ENCODE measurements around the gene PHB1.

Gene PHB1

GRCh38 chr17:49363251-49363650 is 51.4 kb downstream of the PHB1 start:
- Mint-ChIP-seq H3K4me3 (no peak overlapping the region), H3K36me3 (ENCODE audit: low read depth) (no peaks in the 10 kb centered on the region), H3K27me3 (peaks cover 2% of the 10 kb centered on the region), H3K4me1 (peaks cover 41% of the 10 kb centered on the region), H3K27ac (no peak overlapping the region), H3K9me3 (no peaks in the 10 kb centered on the region)
- DNase-seq (no peak), ATAC-seq (no peak)

DNA sequence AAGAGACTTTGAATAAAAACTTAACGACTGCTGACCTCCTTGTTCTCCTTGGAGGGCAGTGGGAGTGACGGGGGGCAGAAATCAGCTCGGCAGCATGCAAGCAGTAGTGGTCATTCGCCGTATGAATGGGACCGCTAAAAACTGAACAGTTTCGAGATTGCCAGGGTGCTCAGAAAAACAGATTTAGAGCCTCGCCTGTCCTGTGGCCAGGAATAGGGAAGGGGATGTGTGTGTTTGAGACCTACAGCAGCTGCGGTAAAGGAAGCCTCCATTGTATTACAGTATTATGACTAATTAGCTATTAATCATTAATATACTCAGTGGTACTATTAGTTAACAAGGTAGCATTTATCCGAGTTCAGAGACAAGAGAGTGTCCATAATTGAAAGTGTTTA is 52.0 kb downstream of the PHB1 start:
- no peaks in the 10 kb centered on the region for H3K9me3 Mint-ChIP-seq
- peak overlapping the region; percentile 79 for H3K4me3 Mint-ChIP-seq
- ATAC-seq (no peak), DNase-seq (no peak)
- no peaks in the 10 kb centered on the region for H3K36me3 Mint-ChIP-seq (ENCODE audit: low read depth)
- peak overlapping the region; percentile 47 for H3K27ac Mint-ChIP-seq
- H3K4me1 Mint-ChIP-seq: peaks cover 46% of the 10 kb centered on the region
- H3K27me3 Mint-ChIP-seq: peaks cover 2% of the 10 kb centered on the region

DNA sequence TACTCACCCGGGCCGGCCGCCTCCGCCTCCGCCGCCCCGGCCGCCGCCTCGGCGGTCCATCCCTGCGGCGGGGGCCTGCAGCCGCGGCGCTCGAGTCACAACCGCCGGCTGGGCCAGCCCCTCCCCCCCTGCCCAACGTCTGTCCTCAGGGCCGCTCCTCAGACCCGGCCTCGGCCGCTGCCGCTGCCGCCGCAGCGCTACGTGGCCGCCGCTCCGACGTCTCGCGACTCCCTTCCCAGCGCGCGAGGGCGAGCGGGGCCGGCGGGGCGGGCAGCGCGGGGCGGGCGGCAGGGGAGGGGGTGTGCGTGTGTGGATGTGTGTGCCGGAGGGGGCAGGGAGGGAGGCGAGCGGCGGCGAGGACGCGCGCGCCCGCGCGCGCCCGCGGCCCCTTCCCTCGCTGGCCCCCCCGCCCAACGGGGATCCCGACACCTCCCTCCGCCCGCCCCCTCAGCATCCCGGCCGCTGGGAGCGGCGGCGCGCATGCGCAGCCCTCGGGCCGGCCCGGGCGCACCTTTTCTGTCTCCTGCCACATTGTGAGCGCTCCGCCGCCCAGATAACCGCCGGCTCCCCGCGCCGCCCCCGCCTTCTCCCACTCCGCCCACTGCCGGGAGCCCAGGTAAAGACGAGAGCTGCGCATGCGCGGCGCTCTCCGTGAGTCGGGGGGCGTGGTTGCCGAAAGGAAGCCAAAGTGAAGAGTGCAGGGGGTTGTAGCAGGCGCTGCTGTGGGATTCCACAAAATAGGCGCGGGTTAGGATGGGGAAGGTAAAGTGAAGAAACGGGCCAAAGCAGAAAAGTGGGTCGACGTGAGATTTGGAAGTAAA is 52.6 kb downstream of the PHB1 start, which contains the start of gene ZNF652:
Gene ZNF652, minus strand, starts transcription at position 349 of the 821 bp plus-strand sequence. CDS start 44,525 bp downstream, outside the sequence.
- H3K9me3 Mint-ChIP-seq: no peaks in the 10 kb centered on the region
- peaks cover 2% of the 10 kb centered on the region for H3K27me3 Mint-ChIP-seq
- DNase-seq: peak; percentile 89
- peak within 1 kb of the TSS; percentile 92 for H3K4me3 Mint-ChIP-seq
- peaks cover 51% of the 10 kb centered on the region for H3K4me1 Mint-ChIP-seq
- H3K27ac Mint-ChIP-seq: peak within 1 kb of the TSS; percentile 93
- ATAC-seq: peak; percentile 45
- H3K36me3 Mint-ChIP-seq (ENCODE audit: low read depth): no peaks in the 10 kb centered on the region

- peaks cover 55% of the 10 kb centered on the region for H3K4me1 Mint-ChIP-seq
- peak overlapping the region; percentile 93 for H3K27ac Mint-ChIP-seq
- peaks cover 2% of the 10 kb centered on the region for H3K27me3 Mint-ChIP-seq
- ATAC-seq (peak; percentile 65), DNase-seq (peak; percentile 66)
- H3K4me3 Mint-ChIP-seq: peak overlapping the region; percentile 92
- H3K36me3 Mint-ChIP-seq (ENCODE audit: low read depth): no peaks in the 10 kb centered on the region
- no peaks in the 10 kb centered on the region for H3K9me3 Mint-ChIP-seq
Measured at GRCh38 chr17:49361129-49361901, 53.4 kb downstream of the PHB1 start.

DNA sequence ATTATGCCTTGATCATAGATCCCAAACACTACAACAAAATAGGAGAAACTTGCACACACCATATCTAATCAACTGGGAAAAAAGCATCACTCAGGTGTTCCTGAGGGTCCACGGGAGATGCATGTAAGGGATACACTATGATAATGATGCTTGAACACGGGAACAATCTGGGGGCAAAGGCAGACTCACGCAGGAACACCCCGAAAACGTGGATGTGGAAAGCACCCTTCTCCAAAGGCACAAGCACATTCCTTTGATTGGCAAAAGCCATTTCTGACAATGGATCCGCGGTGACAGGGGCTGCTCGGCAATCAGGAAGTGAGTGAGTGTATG is 53.9 kb downstream of the PHB1 start:
- Mint-ChIP-seq H3K4me3 (peak overlapping the region; percentile 92), H3K9me3 (no peaks in the 10 kb centered on the region), H3K27ac (peak overlapping the region; percentile 93), H3K27me3 (peaks cover 2% of the 10 kb centered on the region), H3K4me1 (peaks cover 56% of the 10 kb centered on the region), H3K36me3 (ENCODE audit: low read depth) (no peaks in the 10 kb centered on the region)
- ATAC-seq (no peak), DNase-seq (no peak)

GRCh38 chr17:49359990-49360795 is 54.5 kb downstream of the PHB1 start:
- Mint-ChIP-seq H3K36me3 (ENCODE audit: low read depth) (no peaks in the 10 kb centered on the region), H3K4me3 (peak overlapping the region; percentile 92), H3K27ac (peak overlapping the region; percentile 93), H3K9me3 (no peaks in the 10 kb centered on the region), H3K27me3 (peaks cover 2% of the 10 kb centered on the region), H3K4me1 (peaks cover 50% of the 10 kb centered on the region)
- DNase-seq (no peak), ATAC-seq (no peak)

DNA sequence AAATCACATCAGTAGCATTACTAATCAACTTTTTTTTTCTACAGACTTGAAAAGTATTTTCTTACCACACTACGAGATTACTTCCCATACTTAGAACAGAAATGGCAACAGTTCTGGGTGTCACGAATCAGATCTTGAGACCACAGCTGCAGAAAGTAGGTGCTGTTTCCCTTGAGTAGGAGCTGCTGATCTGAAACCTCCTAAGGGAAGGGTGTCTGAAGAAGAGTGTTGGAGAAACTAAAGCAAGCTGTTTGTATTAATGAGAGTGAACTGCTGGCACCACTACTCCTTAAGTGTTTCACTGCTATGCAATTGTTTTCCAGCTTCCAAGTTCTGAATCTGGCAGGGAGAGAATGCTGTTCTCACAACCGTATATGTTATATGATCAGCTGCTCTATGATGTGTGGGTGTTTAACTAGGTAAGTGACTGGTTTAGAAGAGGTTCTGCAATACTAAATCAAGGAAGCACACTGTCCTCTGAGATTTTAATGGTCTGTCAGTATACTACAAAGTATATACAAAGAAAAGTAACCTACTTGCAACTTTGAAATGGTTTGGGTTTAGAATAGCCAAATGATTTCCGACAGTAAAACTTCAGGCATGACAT is 55.9 kb downstream of the PHB1 start:
- Mint-ChIP-seq H3K4me1 (peaks cover 51% of the 10 kb centered on the region), H3K27ac (peak overlapping the region; percentile 65), H3K36me3 (ENCODE audit: low read depth) (no peaks in the 10 kb centered on the region), H3K27me3 (peaks cover 2% of the 10 kb centered on the region), H3K9me3 (no peaks in the 10 kb centered on the region), H3K4me3 (peak overlapping the region; percentile 64)
- DNase-seq: no peak
- no peak for ATAC-seq

GRCh38 chr17:49357516-49357915 is 57.2 kb downstream of the PHB1 start:
- Mint-ChIP-seq H3K36me3 (ENCODE audit: low read depth) (no peaks in the 10 kb centered on the region), H3K4me1 (peaks cover 60% of the 10 kb centered on the region)
- DNase-seq: no peak

GRCh38 chr17:49356320-49356719 is 58.4 kb downstream of the PHB1 start:
- no peak overlapping the region for H3K27ac Mint-ChIP-seq

More at GRCh38 chr17:49357516-49357915, 57.2 kb downstream of the PHB1 start:
- no peaks in the 10 kb centered on the region for H3K9me3 Mint-ChIP-seq
- H3K4me3 Mint-ChIP-seq: no peak overlapping the region
- no peak overlapping the region for H3K27ac Mint-ChIP-seq
- H3K27me3 Mint-ChIP-seq: peaks cover 2% of the 10 kb centered on the region
- ATAC-seq: no peak

More at GRCh38 chr17:49356320-49356719, 58.4 kb downstream of the PHB1 start:
- no peak overlapping the region for H3K4me3 Mint-ChIP-seq
- peaks cover 67% of the 10 kb centered on the region for H3K4me1 Mint-ChIP-seq
- DNase-seq (no peak), ATAC-seq (no peak)
- H3K9me3 Mint-ChIP-seq: no peaks in the 10 kb centered on the region
- no peaks in the 10 kb centered on the region for H3K36me3 Mint-ChIP-seq (ENCODE audit: low read depth)
- no peaks in the 10 kb centered on the region for H3K27me3 Mint-ChIP-seq

Data from activated naive CD8-positive, alpha-beta T cell treated with anti-CD3 and anti-CD28 coated beads, Interleukin-2, amount 50 U/mL, for 24 hours (primary cell).